SU-DHL-6 (cell line): Measurements from ENCODE around the gene ATG13.

Experiments used
- H2AFZ ChIP-seq: fragments of 200-600 bp; sonication (generic); 2 replicates; pipeline ENCODE4 v1.6.1; 2014; ENCODE audit warnings: low read depth, mild to moderate bottlenecking, moderate library complexity, mixed read lengths, antibody characterized with exemption, low read length; ENCODE audit not compliant: severe bottlenecking
- H3F3A ChIP-seq: fragments of 200-600 bp; shearing (Covaris generic); 2 replicates; pipeline ENCODE4 v1.6.0; 2016; ENCODE audit warnings: antibody characterized with exemption, mild to moderate bottlenecking; ENCODE audit not compliant: insufficient read depth
- H3K27ac ChIP-seq: fragments of 200-600 bp; sonication (generic); 2 replicates; pipeline ENCODE4 v1.5.1; 2016; ENCODE audit warnings: low read depth, mild to moderate bottlenecking, low read length, moderate library complexity, mixed read lengths
- H3K27me3 ChIP-seq: fragments of 200-600 bp; sonication (generic), shearing (Covaris generic); 2 replicates; pipeline ENCODE4 v1.6.0; 2014; ENCODE audit warnings: mild to moderate bottlenecking, low read length
- H3K36me3 ChIP-seq: fragments of 200-600 bp; sonication (generic); 2 replicates; pipeline ENCODE4 v1.6.1; 2014; ENCODE audit warnings: mild to moderate bottlenecking, low read length, mixed read lengths
- H3K4me2 ChIP-seq: fragments of 300-600, 200-600 bp; shearing (Covaris generic), sonication (generic); 2 replicates; pipeline ENCODE4 v1.6.0; 2014; ENCODE audit warnings: low read length, low read depth, mild to moderate bottlenecking; ENCODE audit not compliant: poor library complexity, severe bottlenecking
- H3K4me3 ChIP-seq: fragments of 200-600 bp; sonication (generic); 2 replicates; pipeline ENCODE4 v1.5.1; 2014; ENCODE audit warnings: antibody characterized with exemption, low read length, mild to moderate bottlenecking, mixed read lengths; ENCODE audit not compliant: insufficient read depth, poor library complexity, severe bottlenecking
- H3K79me2 ChIP-seq: fragments of 200-600 bp; sonication (generic); 2 replicates; pipeline ENCODE4 v1.6.1; 2014; ENCODE audit warnings: mild to moderate bottlenecking, low read length, moderate library complexity; ENCODE audit not compliant: insufficient read depth
- H3K9ac ChIP-seq: fragments of 200-600 bp; sonication (generic); 2 replicates; pipeline ENCODE4 v1.7.0; 2014; ENCODE audit warnings: mild to moderate bottlenecking, low read length
- H3K9me2 ChIP-seq: fragments of 200-600 bp; sonication (generic); replicated peaks from 2 replicates; pipeline ENCODE4 v1.6.1; 2014; ENCODE audit warnings: low read length; ENCODE audit not compliant: insufficient read depth
- H3K9me3 ChIP-seq: fragments of 200-600 bp; sonication (generic); 2 replicates; pipeline ENCODE4 v1.6.1; 2014; ENCODE audit warnings: low read length, mixed read lengths; ENCODE audit not compliant: insufficient read depth
- H4K20me1 ChIP-seq: fragments of 200-600 bp; sonication (generic); 2 replicates; pipeline ENCODE4 v1.6.1; 2014; ENCODE audit warnings: low read depth, mild to moderate bottlenecking, antibody characterized with exemption, low read length, moderate library complexity, mixed read lengths
- EZH2phosphoT487 ChIP-seq: fragments of 200-600 bp; sonication (generic), shearing (Covaris generic); conservative IDR thresholded peaks from 2 replicates; pipeline ENCODE4 v1.6.1; 2018; ENCODE audit warnings: mild to moderate bottlenecking, antibody characterized with exemption, low read length, moderate library complexity, mixed read lengths
- TF ChIP-seq, protein P1 (sequence below): fragments of 200-600 bp; sonication (generic); IDR thresholded peaks from one replicate; pipeline ENCODE4 v1.5.1; 2017; ENCODE audit warnings: antibody characterized with exemption, mild to moderate bottlenecking, low read length, moderate library complexity; ENCODE audit not compliant: insufficient read depth, poor library complexity, severe bottlenecking

Gene ATG13

DNA sequence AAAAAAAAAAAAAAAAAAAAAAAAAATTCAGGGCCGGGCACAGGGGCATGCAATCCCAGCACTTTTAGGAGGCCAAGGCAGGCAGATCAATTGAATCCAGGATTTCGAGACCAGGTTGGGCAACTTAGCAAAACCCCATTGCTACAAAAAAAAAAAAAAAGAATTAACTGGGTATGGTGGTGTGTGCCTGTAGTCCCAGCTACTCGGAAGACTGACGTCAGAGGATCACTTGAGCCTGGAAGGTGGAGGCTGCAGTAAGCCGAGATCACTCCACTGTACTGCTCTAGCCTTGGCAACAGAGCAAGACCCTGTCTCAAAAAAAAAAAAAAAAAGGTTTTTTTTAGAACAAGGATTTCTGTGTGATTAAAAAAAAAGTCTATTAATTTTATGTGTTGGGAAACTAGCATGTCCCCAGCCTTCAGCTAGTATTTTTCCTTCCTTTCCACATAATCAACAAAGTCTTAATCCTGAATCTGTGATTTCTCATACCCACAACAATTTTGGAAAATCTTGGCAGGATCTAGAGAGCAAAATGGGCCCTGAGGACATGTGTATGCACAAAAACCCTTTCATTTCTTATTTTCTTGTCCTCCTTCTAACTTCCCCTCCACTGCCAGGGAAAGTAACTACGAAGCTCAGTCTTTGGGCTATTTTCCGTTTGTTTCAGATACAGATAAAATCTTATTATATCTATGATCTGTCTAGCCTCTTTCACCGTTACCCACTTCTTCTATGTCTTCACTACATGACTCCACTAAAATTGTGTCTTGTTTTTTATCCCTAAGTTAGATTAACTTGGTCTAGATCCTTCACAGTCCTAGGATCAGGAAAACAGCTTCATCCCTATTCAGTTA, 17.8 kb upstream of the ATG13 start:
- Histone ChIP-seq H3K9me2 (no peaks in the 10 kb centered on the region), H3K27ac (no peak overlapping the region), H3K4me3 (no peak overlapping the region), H2AFZ (no peak overlapping the region), H3K9me3 (no peaks in the 10 kb centered on the region), H3F3A (no peaks in the 10 kb centered on the region), H3K79me2 (no peaks in the 10 kb centered on the region), H3K9ac (no peak overlapping the region), H3K36me3 (no peaks in the 10 kb centered on the region), H4K20me1 (no peaks in the 10 kb centered on the region), H3K4me2 (no peak overlapping the region), H3K27me3 (no peaks in the 10 kb centered on the region)
- TF ChIP-seq, protein P1, sequence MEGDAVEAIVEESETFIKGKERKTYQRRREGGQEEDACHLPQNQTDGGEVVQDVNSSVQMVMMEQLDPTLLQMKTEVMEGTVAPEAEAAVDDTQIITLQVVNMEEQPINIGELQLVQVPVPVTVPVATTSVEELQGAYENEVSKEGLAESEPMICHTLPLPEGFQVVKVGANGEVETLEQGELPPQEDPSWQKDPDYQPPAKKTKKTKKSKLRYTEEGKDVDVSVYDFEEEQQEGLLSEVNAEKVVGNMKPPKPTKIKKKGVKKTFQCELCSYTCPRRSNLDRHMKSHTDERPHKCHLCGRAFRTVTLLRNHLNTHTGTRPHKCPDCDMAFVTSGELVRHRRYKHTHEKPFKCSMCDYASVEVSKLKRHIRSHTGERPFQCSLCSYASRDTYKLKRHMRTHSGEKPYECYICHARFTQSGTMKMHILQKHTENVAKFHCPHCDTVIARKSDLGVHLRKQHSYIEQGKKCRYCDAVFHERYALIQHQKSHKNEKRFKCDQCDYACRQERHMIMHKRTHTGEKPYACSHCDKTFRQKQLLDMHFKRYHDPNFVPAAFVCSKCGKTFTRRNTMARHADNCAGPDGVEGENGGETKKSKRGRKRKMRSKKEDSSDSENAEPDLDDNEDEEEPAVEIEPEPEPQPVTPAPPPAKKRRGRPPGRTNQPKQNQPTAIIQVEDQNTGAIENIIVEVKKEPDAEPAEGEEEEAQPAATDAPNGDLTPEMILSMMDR, result no peak
- no peak for TF ChIP-seq EZH2phosphoT487

DNA sequence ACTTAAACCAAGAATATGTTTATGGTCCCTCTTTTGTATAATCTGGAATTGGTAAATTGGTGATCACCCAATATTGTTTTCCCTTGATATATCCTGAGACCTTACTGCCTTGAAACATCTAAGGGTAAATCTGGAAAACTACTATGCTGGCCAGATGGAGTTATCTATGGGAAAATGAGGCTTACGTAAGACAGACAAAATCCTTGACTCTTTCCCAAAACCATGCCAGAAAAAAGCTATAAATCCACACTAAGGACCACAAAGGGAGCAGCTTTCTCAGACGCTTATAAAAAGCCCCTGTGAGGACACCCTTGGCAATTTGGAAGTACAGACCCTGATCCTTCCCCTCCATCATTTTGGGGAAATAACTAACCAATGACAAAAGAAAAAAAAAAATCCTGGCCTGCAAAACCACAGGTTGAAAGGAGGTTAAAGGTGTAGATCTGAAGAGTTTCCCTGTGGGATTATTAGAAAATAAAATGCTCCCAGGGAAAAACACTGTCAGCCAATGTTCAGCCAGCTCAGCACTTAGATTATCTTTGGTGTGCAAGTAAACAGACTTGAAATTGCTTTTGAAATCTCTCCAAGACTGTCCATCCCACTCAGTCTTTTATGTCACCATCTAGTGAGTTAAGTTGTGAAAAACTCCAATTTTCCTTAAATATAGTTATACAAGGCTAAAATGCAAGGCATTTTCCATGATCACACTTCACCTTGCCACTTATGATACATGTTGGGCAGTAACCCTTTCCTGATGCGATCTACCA, 17.0 kb upstream of the ATG13 start:
- H3F3A ChIP-seq, result no peaks in the 10 kb centered on the region
- H3K36me3 ChIP-seq, result no peaks in the 10 kb centered on the region
- no peaks in the 10 kb centered on the region for H4K20me1 ChIP-seq
- no peaks in the 10 kb centered on the region for H3K9me3 ChIP-seq
- H3K9me2 ChIP-seq, result no peaks in the 10 kb centered on the region
- no peak overlapping the region for H2AFZ ChIP-seq
- no peaks in the 10 kb centered on the region for H3K27me3 ChIP-seq
- H3K79me2 ChIP-seq, result no peaks in the 10 kb centered on the region
- no peak overlapping the region for H3K4me3 ChIP-seq
- H3K27ac ChIP-seq, result no peak overlapping the region
- no peak overlapping the region for H3K4me2 ChIP-seq
- TF ChIP-seq EZH2phosphoT487, result no peak
- TF ChIP-seq, protein P1, result no peak
- no peak overlapping the region for H3K9ac ChIP-seq

DNA sequence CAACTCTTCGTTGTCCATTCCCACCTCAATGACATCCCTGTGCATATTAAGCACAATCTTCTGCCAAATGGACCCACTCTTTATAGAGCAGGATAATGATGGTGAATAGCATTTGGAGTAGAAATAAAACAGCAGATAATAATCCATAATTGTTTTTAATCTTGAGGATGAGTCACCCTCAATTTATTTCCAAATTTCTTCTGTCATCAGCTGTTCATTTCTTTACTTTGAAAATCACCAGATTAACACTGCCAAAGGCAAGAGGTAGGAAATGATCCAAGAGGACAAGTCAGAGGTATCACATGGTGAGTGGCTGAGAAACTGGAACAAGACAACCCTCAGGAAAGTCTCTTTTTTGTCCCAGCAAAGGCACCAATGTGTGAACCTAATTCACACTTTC, 16.2 kb upstream of the ATG13 start:
- H3K9me2 ChIP-seq, result no peaks in the 10 kb centered on the region
- no peak overlapping the region for H3K9ac ChIP-seq
- H3K4me3 ChIP-seq, result no peak overlapping the region
- no peak overlapping the region for H3K27ac ChIP-seq
- H3K36me3 ChIP-seq, result no peaks in the 10 kb centered on the region
- TF ChIP-seq EZH2phosphoT487, result no peak
- TF ChIP-seq, protein P1, result no peak
- no peaks in the 10 kb centered on the region for H4K20me1 ChIP-seq
- no peaks in the 10 kb centered on the region for H3K27me3 ChIP-seq
- H3K9me3 ChIP-seq, result no peaks in the 10 kb centered on the region
- H3F3A ChIP-seq, result no peaks in the 10 kb centered on the region
- no peaks in the 10 kb centered on the region for H3K79me2 ChIP-seq
- H3K4me2 ChIP-seq, result no peak overlapping the region
- H2AFZ ChIP-seq, result no peak overlapping the region
